Measurements from ENCODE around the gene B3GALT5.

GRCh38 chr21:39660191-39660980, 47.6 kb downstream of the B3GALT5 start:
- TF ChIP-seq EZH2 (IDR thresholded peaks at IDR 0.05; ENCODE audit: low read length), result no peak
- no peak for TF ChIP-seq CTCF (optimal IDR thresholded peaks at IDR 0.05 in 1 of 3, IDR thresholded peaks at IDR 0.05 in 1 of 3, conservative IDR thresholded peaks at IDR 0.05 in 1 of 3; ENCODE audit: extremely low read depth in 1 of 3, insufficient read depth in 2 of 3, low read length in 3 of 3)
